OCI-M1 (cell line): ENCODE results near the gene SAV1.
A peak's percentile ranks its signal among the peaks of the same experiment; 100 is the strongest.
"Not testable (repeated sequence)": the region's sequence is repeated elsewhere in the genome, so short reads cannot be mapped to it uniquely, and the experiment has no call there.

Source experiments
- DNase-seq: peaks from one replicate; lab custom pipeline; 2025; lab: John Stamatoyannopoulos, UW

SAV1 gene

DNA sequence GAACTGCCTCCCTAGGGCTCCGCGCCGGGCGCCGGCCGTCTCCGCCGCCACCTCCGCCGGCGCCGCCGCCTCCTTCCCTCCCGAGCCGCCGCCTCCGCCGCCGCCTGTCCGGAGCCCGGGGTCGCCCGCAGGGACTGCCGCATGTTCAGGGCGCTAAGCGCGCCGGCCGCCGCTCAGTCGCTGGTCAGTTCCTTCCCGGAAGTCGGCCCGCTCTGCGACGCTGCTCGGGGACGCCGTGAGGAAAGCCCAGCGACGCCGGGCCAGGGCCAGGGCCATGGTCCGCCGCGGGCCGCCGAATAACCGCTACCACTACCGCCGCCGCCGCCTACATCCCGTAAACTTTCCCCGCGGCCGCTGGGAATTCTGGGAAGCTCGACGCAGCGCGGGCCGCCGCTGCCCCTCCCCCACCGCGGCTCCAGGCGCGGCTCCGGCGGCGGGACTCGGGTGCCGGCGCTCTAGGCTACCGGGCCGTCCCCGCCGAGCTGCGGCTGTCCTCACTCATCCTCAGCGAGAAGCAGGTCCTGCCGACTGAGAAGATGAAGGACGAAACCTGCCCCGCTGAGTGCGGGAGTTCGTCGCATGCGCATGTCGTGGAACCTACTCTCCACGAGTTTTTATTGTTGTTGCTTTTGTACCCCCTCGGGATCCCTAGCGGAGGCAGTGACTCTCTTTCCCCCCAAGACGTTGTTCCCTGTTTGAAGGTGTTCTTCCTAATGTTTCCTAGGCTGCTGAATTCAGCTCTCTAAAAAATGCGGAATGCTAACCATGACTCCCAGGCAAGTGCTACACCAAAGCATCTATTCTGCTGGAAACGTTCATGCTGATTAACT lies at the start of gene SAV1:
SAV1 (minus strand) TSS at position 311 of the 830 bp plus-strand sequence. CDS start 339 bp downstream, outside the sequence.
- DNase-seq: peak; percentile 81

- no peak for DNase-seq
Measured at GRCh38 chr14:50717811-50718210, 49.7 kb upstream of the SAV1 start.

- DNase-seq: peak; percentile 44
Measured at GRCh38 chr14:50714450-50715073, 46.5 kb upstream of the SAV1 start.

GRCh38 chr14:50711043-50711442 lies 42.9 kb upstream of the SAV1 start:
- DNase-seq: no peak

- no peak for DNase-seq
Measured at GRCh38 chr14:50705026-50705593, 37.0 kb upstream of the SAV1 start.

GRCh38 chr14:50704454-50705010 lies 36.4 kb upstream of the SAV1 start:
- DNase-seq: no peak

DNA sequence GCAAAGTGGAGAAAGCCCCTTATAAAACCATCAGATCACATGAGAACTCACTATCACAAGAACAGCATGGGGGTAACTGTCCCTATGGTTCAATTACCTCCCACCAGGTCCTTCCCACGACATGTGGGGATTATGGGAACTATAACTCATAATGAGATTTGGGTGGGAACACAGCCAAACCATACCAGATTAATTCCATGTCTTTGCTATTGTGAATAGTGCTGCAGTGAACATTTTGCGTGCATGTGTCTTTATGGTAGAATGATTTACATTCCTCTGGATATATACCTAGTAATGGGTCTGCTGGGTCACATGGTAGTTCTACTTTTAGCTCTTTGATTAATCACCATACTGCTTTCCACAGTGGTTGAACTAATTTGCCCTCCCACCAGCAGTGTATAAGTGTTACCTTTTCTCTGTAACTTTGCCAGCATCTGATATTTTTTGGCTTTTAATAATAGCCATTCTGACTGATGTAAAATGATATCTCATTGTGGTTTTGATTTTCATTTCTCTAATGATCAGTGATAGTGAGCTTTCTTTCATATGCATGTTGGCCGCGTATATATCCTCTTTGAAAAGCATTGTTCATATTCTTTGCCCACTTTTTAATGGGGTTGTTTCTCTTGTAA lies 29.7 kb upstream of the SAV1 start:
- DNase-seq: no peak

- DNase-seq: not testable (repeated sequence)
Measured at GRCh38 chr14:50694260-50694659, 26.2 kb upstream of the SAV1 start.

- DNase-seq: no peak
Measured at GRCh38 chr14:50688875-50689274, 20.8 kb upstream of the SAV1 start.

GRCh38 chr14:50679674-50680073 lies 11.6 kb upstream of the SAV1 start:
- DNase-seq: no peak

GRCh38 chr14:50678163-50678562 lies 10.1 kb upstream of the SAV1 start:
- no peak for DNase-seq

DNA sequence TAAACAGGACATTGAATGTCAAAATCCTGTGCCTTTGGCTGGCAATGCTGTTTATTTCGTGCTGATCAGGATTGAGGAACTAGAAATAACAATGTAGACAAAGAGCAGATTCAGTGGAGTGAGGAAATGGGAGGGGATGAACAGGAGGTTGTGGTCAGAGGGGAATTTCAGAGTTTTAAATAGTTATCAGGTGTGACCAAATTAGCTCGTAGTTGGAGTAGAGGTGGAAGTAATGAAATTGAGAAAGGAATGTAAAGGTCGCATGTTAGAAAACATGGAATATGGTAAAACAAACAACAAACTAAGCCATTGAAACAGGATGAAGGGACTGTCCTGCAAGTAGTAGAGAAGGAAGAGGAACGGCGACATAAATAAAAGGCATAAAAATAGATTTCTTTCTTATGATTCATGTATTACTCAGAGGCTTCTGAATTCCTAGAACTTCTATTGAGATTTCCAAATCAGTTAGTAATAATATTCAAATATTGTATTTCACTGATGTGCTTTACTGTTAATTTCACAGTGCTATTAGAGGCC lies 9.5 kb upstream of the SAV1 start:
- DNase-seq: peak; percentile 27

GRCh38 chr14:50676814-50677516 lies 8.9 kb upstream of the SAV1 start:
- no peak for DNase-seq

DNA sequence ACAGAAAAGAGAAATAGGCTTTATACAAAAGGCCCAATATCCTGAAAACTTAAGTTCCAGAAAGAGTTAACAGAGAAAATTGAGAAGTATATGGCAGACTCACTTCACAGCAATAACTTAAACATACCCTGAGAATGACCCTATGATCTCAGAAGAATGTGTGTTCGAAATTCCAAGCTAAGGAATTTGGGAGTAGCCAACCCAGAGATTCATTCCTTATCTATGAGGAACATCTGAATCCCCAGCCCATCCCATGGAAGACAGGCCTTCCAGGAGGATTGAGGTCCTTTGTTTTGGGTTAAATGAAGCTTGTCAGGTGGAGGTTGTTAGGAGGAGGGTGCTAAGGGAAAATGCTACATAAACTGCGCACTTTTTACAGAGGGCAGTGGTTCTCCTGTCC lies 7.5 kb upstream of the SAV1 start:
- no peak for DNase-seq

GRCh38 chr14:50670866-50671256 lies 2.8 kb upstream of the SAV1 start:
- DNase-seq: no peak

- no peak for DNase-seq
Measured at GRCh38 chr14:50670196-50670865, 2.2 kb upstream of the SAV1 start.

DNA sequence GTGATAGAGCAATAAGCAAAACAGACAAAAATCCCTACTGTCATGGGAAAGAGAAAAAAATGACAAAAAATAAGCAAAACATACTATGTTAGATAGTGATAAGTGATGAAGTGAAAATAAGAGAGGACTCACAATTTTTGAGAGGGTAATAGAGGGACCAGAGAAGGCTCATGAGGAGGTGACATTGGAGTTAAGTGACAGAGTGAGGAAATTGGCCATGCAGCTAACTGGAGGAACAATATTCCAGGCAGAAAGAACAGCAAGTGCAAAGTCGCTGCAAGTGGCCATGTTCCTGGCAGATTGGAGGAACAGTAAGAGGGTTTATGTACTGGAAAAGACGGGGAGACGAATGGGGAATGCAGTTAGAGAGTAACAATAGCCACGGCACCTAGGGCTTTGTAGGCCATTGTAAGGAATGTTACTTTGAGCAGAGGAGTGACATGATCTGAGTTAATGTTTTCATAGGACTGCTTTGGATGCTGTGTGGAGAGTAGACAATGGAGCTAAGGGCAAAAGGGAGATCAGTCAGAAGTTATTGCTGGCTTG lies 1.4 kb upstream of the SAV1 start:
- no peak for DNase-seq

GRCh38 chr14:50668826-50669143 lies 679 bp upstream of the SAV1 start:
- DNase-seq: no peak

- peak; percentile 46 for DNase-seq
Measured at GRCh38 chr14:50667684-50667995, 466 bp downstream of the SAV1 start.

GRCh38 chr14:50666772-50667683 lies 1.1 kb downstream of the SAV1 start:
- peak; percentile 55 for DNase-seq
